HUES6 (cell line): Measurements from ENCODE around the gene GDAP1L1.

Source experiments
- H3K27ac ChIP-seq: 2 replicates; pipeline ENCODE4 v1.7.0; 2013; ENCODE audit warnings: low read depth, mild to moderate bottlenecking, low read length, inconsistent platforms
- H3K27me3 ChIP-seq: 2 replicates; pipeline ENCODE4 v1.6.1; 2013; ENCODE audit warnings: low read length; ENCODE audit not compliant: control insufficient read depth, insufficient read depth
- H3K36me3 ChIP-seq: 2 replicates; pipeline ENCODE4 v1.6.1; 2013; ENCODE audit warnings: low read length; ENCODE audit not compliant: control insufficient read depth, insufficient read depth
- H3K4me1 ChIP-seq: 2 replicates; pipeline ENCODE4 v1.6.1; 2013; ENCODE audit warnings: low read length; ENCODE audit not compliant: control insufficient read depth, insufficient read depth
- H3K4me3 ChIP-seq: 2 replicates; pipeline ENCODE4 v1.5.1; 2013; ENCODE audit warnings: low read depth, low read length
- H3K9ac ChIP-seq: one replicate; pipeline ENCODE4 v1.6.1; 2013; ENCODE audit warnings: mild to moderate bottlenecking, low read length
- H3K9me3 ChIP-seq: 2 replicates; pipeline ENCODE4 v1.6.1; 2013; ENCODE audit warnings: low read depth, low read length; ENCODE audit not compliant: control insufficient read depth, insufficient read depth

GDAP1L1 gene

GRCh38 chr20:44208770-44209169, 38.3 kb upstream of the GDAP1L1 start:
- Histone ChIP-seq H3K36me3 (peaks cover 26% of the 10 kb centered on the region), H3K4me3 (peak overlapping the region; percentile 81), H3K4me1 (peaks cover 16% of the 10 kb centered on the region), H3K9me3 (no peaks in the 10 kb centered on the region), H3K27me3 (no peaks in the 10 kb centered on the region), H3K9ac (peak overlapping the region; percentile 92), H3K27ac (no peak overlapping the region; the same call in 1 of the 2 replicates)

GRCh38 chr20:44209686-44210405, 37.3 kb upstream of the GDAP1L1 start:
- Histone ChIP-seq H3K27me3 (no peaks in the 10 kb centered on the region), H3K4me1 (peaks cover 16% of the 10 kb centered on the region), H3K9ac (peak overlapping the region; percentile 92), H3K9me3 (no peaks in the 10 kb centered on the region), H3K27ac (peak overlapping the region; percentile 91), H3K4me3 (peak overlapping the region; percentile 81), H3K36me3 (peaks cover 15% of the 10 kb centered on the region)

GRCh38 chr20:44210406-44211176, 36.5 kb upstream of the GDAP1L1 start, which contains the start of gene OSER1:
Gene OSER1, minus strand, starts transcription at chr20:44210771. Its CDS starts 3,814 bp downstream, at chr20:44206957.
- H3K27ac ChIP-seq, result peak within 1 kb of the TSS; percentile 91
- peak within 1 kb of the TSS; percentile 81 for H3K4me3 ChIP-seq
- H3K9me3 ChIP-seq, result no peaks in the 10 kb centered on the region
- H3K36me3 ChIP-seq, result peaks cover 8% of the 10 kb centered on the region
- no peaks in the 10 kb centered on the region for H3K27me3 ChIP-seq
- H3K4me1 ChIP-seq, result peaks cover 16% of the 10 kb centered on the region
- H3K9ac ChIP-seq, result peak within 1 kb of the TSS; percentile 92

DNA sequence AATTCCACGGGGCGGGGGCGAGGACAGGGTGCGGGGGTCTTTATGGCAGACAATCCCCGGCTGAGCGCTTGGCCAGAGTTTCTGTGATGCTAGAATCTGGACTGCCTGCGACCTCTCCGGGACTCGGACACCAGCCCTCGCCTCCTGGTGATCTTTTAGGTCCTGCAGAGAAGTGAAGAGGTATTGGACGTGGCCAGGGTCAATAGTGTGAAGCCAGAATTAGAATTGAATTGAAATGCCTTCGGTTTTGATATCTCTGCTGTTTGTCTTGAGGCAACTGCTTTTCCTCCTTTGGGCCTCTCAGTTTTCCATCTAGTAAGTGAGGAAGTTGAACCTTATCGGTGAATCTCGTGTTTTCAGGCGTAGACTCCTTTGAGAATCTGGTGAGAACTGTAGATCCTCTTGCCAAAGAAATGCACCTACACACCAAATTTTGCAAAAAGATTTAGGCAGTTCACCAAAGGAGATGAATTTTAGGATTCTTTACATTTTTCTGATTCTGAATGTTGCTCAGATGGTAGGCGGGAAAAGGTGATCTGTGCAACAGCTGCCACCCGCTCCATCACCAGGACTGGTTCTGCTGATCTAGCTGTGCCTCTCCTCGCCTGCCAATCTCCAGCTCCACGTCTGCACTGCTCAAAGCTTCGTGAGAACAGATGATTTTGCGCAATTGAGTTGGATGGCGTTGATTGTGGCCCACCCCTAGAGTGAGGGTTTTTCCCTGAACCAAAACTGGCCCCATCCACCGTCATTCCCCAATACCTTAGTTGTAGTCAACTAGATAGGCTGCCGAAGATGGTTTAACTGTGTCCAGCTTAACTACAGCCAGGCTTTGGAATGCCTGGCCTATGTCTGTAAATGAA, 35.7 kb upstream of the GDAP1L1 start:
- peak overlapping the region; percentile 81 for H3K9ac ChIP-seq
- H3K27ac ChIP-seq, result peak overlapping the region; percentile 74
- H3K9me3 ChIP-seq, result no peaks in the 10 kb centered on the region
- peak overlapping the region; percentile 79 for H3K4me3 ChIP-seq
- peaks cover 16% of the 10 kb centered on the region for H3K4me1 ChIP-seq
- no peaks in the 10 kb centered on the region for H3K27me3 ChIP-seq
- H3K36me3 ChIP-seq, result peaks cover 2% of the 10 kb centered on the region; the same call in 1 of the 2 replicates

DNA sequence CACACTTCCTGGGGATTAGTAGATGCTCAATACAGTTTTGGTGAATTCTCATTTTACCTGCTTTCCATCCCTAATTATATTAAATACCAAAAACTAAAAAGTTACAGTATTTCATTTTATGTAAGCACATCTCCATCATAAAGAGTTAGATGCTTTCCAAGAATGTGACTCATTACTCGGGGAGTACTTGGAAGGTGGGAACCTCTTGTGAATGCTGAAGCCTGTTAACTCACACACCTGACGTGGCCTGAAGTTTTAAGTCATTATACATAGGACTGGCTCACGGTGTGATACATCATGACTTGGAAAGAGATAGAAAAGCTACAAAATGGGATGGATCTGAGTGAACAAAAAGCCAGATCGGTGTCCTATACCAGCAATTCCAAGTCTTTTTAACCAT, 34.3 kb upstream of the GDAP1L1 start:
- H3K4me3 ChIP-seq, result no peak overlapping the region
- H3K4me1 ChIP-seq, result peaks cover 16% of the 10 kb centered on the region
- no peaks in the 10 kb centered on the region for H3K9me3 ChIP-seq
- no peak overlapping the region for H3K9ac ChIP-seq
- no peaks in the 10 kb centered on the region for H3K27me3 ChIP-seq
- H3K36me3 ChIP-seq, result no peaks in the 10 kb centered on the region
- H3K27ac ChIP-seq, result no peak overlapping the region

GRCh38 chr20:44215125-44215524, 32.0 kb upstream of the GDAP1L1 start:
- Histone ChIP-seq H3K4me1 (peaks cover 12% of the 10 kb centered on the region), H3K4me3 (no peak overlapping the region), H3K9me3 (no peaks in the 10 kb centered on the region), H3K9ac (no peak overlapping the region), H3K27ac (no peak overlapping the region), H3K27me3 (no peaks in the 10 kb centered on the region), H3K36me3 (no peaks in the 10 kb centered on the region)

DNA sequence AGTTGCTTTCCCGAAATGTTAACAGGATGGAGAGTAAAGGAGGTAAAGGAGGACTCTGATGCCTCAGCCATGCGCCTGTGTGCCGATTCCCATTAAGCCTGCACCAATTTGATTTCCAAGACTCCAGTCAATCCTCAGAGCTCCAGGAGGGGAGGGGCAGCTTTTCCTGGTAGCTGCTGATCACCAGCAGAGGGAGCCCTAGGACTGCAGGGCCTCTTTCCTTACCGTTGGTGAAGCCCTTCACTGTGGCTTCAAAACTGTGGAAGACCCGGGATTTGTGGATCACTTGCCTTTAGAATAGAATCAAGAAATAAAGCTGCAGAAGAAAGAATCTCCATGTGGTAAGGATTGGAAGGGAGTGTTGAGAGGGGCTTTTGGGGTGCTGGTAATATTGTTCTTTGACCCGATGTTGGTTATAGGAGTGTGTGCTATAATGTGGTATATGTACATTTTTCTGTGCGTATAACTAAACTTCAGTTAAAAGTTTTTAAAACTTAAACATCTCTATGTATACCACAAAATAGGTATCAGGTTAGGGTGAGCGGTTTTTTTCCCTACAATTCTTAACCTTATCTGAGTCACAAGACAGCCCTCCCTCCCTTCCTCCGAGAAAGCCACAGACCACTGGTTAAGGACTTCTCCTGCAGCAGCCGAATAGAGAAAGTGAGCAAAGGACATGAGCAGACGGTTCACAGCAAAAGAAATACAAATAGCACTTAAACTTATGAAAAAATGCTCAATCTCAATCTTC, 29.6 kb upstream of the GDAP1L1 start:
- H3K27me3 ChIP-seq, result no peaks in the 10 kb centered on the region
- no peaks in the 10 kb centered on the region for H3K9me3 ChIP-seq
- no peaks in the 10 kb centered on the region for H3K36me3 ChIP-seq
- H3K9ac ChIP-seq, result no peak overlapping the region
- no peak overlapping the region for H3K4me3 ChIP-seq
- no peak overlapping the region for H3K27ac ChIP-seq
- H3K4me1 ChIP-seq, result peaks cover 6% of the 10 kb centered on the region; the same call in 1 of the 2 replicates

DNA sequence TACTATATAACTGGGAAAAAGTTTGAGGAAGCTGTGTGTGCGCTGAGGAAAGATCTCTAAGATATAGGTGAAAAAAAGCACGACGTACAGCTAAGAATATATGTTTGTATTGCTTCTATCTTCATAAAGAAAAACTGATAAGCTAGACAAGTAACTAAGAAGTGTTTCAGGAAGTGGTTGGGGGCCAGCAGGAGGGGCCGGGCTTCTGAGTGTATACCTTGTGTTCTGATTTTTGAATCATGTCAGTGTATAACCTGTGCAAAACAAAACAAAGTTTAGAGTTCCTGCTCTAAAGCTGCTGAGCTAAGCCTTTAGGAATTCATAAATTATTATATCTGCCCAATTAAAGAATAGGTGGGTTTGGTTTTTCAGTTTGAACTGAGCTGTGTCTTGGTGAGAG, 28.7 kb upstream of the GDAP1L1 start:
- no peaks in the 10 kb centered on the region for H3K9me3 ChIP-seq
- H3K27me3 ChIP-seq, result no peaks in the 10 kb centered on the region
- no peak overlapping the region for H3K9ac ChIP-seq
- H3K4me1 ChIP-seq, result peaks cover 6% of the 10 kb centered on the region; the same call in 1 of the 2 replicates
- no peak overlapping the region for H3K27ac ChIP-seq
- H3K36me3 ChIP-seq, result no peaks in the 10 kb centered on the region
- no peak overlapping the region for H3K4me3 ChIP-seq

GRCh38 chr20:44219170-44219730, 27.9 kb upstream of the GDAP1L1 start:
- no peaks in the 10 kb centered on the region for H3K27me3 ChIP-seq
- peaks cover 6% of the 10 kb centered on the region; the same call in 1 of the 2 replicates for H3K4me1 ChIP-seq
- H3K4me3 ChIP-seq, result no peak overlapping the region
- no peaks in the 10 kb centered on the region for H3K36me3 ChIP-seq
- peak overlapping the region; percentile 32 for H3K9ac ChIP-seq
- H3K27ac ChIP-seq, result no peak overlapping the region
- no peaks in the 10 kb centered on the region for H3K9me3 ChIP-seq

- H3K4me3 ChIP-seq, result no peak overlapping the region
- H3K9me3 ChIP-seq, result no peaks in the 10 kb centered on the region
- H3K27ac ChIP-seq, result no peak overlapping the region
- H3K27me3 ChIP-seq, result no peaks in the 10 kb centered on the region
- H3K36me3 ChIP-seq, result no peaks in the 10 kb centered on the region
- H3K9ac ChIP-seq, result peak overlapping the region; percentile 32
- H3K4me1 ChIP-seq, result peaks cover 6% of the 10 kb centered on the region; the same call in 1 of the 2 replicates
Observed at GRCh38 chr20:44219791-44220190, 27.3 kb upstream of the GDAP1L1 start.
